ENCODE measurements around the gene CENPF. TPM values are rescaled to one million over a fixed set of nuclear protein-coding genes. Genes with fewer than 3 reads are reported as not detected.
A peak's percentile ranks its signal among the peaks of the same experiment; 100 is the strongest.
"Not testable (repeated sequence)": the region's sequence is repeated elsewhere in the genome, so short reads cannot be mapped to it uniquely, and the experiment has no call there.

The CENPF gene
- total RNA-seq, 1 donor from 2014 or later: 1.5 TPM

GRCh38 chr1:214587165-214587564 is 15.8 kb upstream of the CENPF start:
- intact Hi-C loops (cut with DNase I): loop anchor here (10.0 kb wide), 1 partner anchor 252 kb away; no protein-coding TSS in a partner anchor
- H3K27ac ChIP-seq: no peak overlapping the region
- no peak for ATAC-seq
- H3K27me3 ChIP-seq: no peaks in the 10 kb centered on the region
- no peaks in the 10 kb centered on the region for H3K4me1 ChIP-seq
- H3K9me3 ChIP-seq: no peaks in the 10 kb centered on the region
- H3K36me3 ChIP-seq: no peaks in the 10 kb centered on the region
- DNase-seq: no peak
- H3K4me3 ChIP-seq: no peak overlapping the region
- no peak for TF ChIP-seq CTCF (IDR thresholded peaks at IDR 0.05)

- no peaks in the 10 kb centered on the region for H3K4me1 ChIP-seq
- ATAC-seq (no peak), DNase-seq (no peak)
- H3K4me3 ChIP-seq: no peak overlapping the region
- H3K9me3 ChIP-seq: no peaks in the 10 kb centered on the region
- no peak overlapping the region for H3K27ac ChIP-seq
- intact Hi-C loops (cut with DNase I): loop anchor here (10.0 kb wide), 1 partner anchor 254 kb away; no protein-coding TSS in a partner anchor
- no peak for TF ChIP-seq CTCF (IDR thresholded peaks at IDR 0.05)
- no peaks in the 10 kb centered on the region for H3K27me3 ChIP-seq
- no peaks in the 10 kb centered on the region for H3K36me3 ChIP-seq
These were observed 13.9 kb upstream of the CENPF start for GRCh38 chr1:214588963-214589597.

GRCh38 chr1:214590696-214591095 is 12.3 kb upstream of the CENPF start:
- no peak for TF ChIP-seq CTCF (IDR thresholded peaks at IDR 0.05)
- DNase-seq: no peak
- no peak overlapping the region for H3K4me3 ChIP-seq
- H3K27me3 ChIP-seq: no peaks in the 10 kb centered on the region
- H3K27ac ChIP-seq: no peak overlapping the region
- intact Hi-C loops (cut with DNase I): no loop called here
- no peaks in the 10 kb centered on the region for H3K9me3 ChIP-seq
- no peaks in the 10 kb centered on the region for H3K4me1 ChIP-seq
- ATAC-seq: no peak
- no peaks in the 10 kb centered on the region for H3K36me3 ChIP-seq

- H3K9me3 ChIP-seq; H3K27ac ChIP-seq; ATAC-seq; H3K27me3 ChIP-seq; H3K36me3 ChIP-seq; intact Hi-C loops (cut with DNase I); DNase-seq; H3K4me3 ChIP-seq; H3K4me1 ChIP-seq: not testable (repeated sequence)
These were observed 11.1 kb upstream of the CENPF start for GRCh38 chr1:214591918-214592317.

GRCh38 chr1:214593158-214593557 is 9.8 kb upstream of the CENPF start:
- intact Hi-C loops (cut with DNase I): no loop called here
- ATAC-seq (no peak), DNase-seq (no peak)

GRCh38 chr1:214603819-214604252 is 841 bp downstream of the CENPF start:
- H3K4me3 ChIP-seq: peak overlapping the region; percentile 80
- intact Hi-C loops (cut with DNase I): no loop called here
- H3K27ac ChIP-seq: no peak overlapping the region
- no peaks in the 10 kb centered on the region for H3K36me3 ChIP-seq
- peaks cover 11% of the 10 kb centered on the region for H3K4me1 ChIP-seq
- H3K27me3 ChIP-seq: no peaks in the 10 kb centered on the region
- DNase-seq (no peak), ATAC-seq (no peak)
- H3K9me3 ChIP-seq: no peaks in the 10 kb centered on the region
- TF ChIP-seq CTCF (IDR thresholded peaks at IDR 0.05): no peak

More at GRCh38 chr1:214593158-214593557, 9.8 kb upstream of the CENPF start:
- no peak overlapping the region for H3K27ac ChIP-seq
- no peaks in the 10 kb centered on the region for H3K9me3 ChIP-seq
- no peak for TF ChIP-seq CTCF (IDR thresholded peaks at IDR 0.05)
- no peak overlapping the region for H3K4me3 ChIP-seq
- no peaks in the 10 kb centered on the region for H3K36me3 ChIP-seq
- no peaks in the 10 kb centered on the region for H3K4me1 ChIP-seq
- H3K27me3 ChIP-seq: no peaks in the 10 kb centered on the region
